UCSD-AML1 (cell line): Measurements from ENCODE around the gene CTIF.

Experiments used
- DNase-seq: peaks from one replicate; lab custom pipeline; 2025; ENCODE audit not compliant: unreplicated experiment; lab: John Stamatoyannopoulos, UW

Gene CTIF

DNA sequence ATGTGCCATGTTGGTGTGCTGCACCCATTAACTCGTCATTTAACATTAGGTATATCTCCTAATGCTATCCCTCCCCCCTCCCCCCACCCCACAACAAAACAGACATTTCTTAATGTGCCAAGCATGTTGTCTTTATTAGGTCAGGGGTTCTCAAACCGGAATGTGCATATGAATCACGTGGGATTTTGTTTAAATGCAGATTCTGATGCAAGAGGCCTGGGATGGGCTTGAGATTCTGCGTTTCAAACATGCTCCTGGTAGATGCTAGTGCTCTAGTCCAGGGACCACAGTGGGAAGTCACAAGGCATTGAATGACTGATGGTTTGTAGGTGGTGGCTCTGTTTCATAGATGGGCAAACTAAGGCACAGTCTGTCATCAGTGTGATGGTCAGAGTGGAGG lies 227.2 kb downstream of the CTIF start:
- no peak for DNase-seq

DNA sequence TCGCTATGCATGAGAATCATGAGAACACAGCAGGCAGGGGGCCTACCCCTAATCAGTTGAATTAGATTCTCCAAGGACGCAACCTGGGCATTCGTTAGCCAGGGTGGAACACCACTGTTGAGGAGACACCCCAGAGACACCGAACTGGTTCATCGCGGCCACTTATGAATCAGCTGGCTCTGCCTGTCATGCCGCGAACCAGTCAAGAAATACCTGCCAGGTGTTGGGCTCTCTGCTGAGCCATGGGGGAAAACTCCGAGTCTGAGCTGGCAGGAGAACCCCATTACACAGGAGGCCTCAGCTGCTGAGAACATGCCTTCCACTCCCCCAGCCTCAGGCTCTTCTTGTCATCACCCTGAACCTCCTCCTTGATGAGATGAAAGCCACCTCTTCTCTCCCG lies 227.7 kb downstream of the CTIF start:
- DNase-seq, result no peak

DNA sequence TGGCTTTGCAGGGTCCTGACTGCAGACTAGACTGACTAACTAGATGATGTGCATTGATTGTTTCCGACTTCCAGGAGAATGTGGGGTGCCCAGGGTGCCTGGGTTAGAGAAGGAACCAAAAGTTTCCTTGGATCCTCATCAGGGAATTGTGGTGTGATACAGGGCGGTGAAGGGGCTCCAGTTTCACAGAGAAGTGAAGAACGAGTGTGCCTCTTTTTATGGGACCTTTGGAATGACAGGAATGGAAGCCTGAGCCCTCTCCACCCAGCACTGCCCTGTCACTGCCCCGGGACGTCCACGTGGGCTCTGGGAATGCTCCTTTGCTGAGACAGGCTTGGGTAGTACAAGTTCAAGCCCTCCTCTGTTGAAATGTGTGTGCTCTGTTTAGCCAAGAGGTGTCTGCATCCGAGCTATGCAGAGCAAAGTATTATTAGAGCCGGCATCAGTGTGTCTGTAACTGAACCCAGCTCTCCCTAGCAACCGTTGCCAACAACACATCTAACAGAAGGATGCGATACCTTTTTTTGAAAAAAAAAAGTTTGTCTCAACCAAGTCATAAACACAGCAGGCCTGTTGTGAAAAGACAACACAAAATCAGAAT lies 228.4 kb downstream of the CTIF start:
- no peak for DNase-seq

DNA sequence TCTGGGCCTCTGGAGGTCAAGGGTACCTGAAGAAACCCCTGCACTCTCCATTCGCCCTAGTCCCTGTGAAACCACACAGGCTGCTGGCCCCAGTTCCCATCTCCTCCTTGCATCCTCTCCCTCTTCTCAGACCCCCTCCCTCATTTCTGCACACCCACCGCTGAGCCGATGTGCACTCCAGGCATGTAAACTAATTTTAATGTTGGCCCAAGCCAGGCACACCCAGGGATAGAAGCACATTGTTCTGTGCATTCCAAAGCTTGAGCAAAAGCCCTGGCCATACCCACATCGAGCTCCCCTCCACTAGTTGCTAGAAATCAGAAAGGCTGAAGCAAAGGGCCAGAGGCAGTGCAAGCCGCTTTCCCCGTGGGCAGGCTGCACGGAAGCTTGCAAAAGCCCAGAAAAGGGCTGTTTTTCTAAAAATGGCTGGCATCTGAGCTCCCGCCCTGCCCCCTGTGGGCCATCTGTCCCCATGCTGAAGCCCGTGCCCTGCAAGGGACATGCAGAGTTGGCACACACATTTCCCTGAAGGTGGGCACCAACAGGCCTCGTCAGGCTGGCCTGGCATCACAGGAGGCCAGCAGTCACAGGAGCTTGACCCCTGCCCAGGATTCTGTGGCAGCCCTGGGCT lies 230.3 kb downstream of the CTIF start:
- DNase-seq, result no peak

DNA sequence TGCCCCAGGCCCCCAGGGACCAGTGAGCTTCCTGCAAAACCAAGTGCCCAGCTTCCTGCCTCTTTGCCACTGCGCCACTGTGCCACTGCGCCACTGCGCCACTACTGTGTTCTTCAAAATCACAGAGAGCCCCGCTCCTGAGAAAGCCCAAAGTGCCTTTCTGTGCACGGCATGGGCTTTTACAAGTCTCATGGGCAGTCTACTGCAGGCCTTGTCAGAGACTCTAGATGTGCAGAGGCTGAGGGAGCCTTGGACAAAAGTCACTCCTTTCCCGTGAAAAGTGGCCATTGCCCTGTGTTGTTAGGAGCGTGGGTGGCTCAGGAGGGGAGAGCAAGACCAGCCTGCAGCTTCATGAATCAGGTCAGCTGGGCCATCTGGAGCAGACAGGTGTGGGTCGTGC lies 231.4 kb downstream of the CTIF start:
- DNase-seq, result no peak

DNA sequence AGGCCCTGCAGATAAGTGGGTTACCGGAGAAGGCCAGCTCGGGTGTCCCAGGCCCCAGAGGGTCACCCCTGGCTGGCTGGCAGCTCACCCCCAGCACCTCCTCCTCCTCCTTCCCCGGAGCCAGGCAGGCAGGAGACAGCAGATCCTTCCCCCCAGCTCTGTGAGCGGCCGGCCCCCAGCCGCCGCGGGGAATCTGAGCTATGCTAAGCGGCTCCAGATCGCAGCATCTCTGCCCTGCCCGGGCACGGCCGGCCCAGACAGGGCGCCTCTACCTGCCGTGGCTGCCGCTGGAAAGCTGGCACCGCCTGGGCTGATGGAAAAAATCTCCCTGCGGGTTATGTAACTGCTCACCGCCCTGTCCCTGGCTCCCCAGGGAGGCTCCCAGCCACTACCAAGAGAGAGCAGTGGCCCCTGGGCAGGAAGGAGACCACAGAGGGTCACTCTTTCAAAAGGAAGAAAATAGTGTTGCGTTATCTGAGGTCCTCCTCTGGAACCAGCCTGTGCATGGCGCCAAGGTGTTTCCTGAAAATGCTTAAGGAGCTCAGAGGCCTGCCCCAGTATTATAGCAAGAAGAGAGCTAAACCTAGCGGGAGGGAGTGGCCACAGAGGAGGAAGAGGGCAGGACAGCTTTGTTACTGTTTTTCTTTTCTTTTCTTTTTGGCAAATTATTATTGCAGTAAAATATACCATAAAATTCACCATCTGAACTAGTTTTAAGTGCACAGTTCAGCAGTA lies 233.0 kb downstream of the CTIF start:
- peak; percentile 65 for DNase-seq

DNA sequence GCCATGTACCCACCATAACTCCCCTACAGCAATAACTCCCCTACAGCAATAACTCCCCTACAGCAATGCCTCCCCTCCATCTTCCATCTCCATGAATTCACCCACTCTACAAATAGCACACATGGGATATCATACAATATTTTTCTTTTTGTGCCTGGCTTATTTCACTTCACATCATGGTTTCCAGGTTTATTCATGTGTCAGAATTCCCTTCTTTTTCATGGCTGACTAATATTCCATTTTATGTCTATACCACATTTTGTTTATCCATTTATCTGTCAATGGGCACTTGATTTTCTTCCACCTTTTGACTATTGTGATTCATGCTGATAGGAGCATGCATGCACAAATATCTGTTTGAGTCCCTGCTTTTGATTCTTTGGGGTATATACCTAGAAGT lies 233.6 kb downstream of the CTIF start:
- DNase-seq, result no peak

DNA sequence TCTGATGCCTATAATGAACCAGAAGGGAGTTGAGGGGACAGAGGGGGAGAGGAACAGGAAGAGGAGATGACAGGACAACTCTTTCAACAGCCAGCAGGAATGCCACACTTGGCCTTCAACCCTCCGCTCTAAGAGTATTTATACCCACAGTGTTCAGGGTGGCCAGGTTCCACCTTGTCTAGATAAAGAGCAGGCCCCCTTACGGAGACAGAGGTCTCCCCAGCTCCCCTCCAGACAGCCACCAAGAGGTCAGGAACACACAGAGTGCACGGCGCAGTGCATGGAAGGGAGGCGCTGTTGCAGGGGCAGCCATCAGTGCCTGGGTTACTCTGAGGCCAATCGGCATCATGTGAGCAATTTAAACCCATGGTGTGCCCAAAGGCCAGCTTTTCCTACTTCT lies 235.0 kb downstream of the CTIF start:
- no peak for DNase-seq

DNA sequence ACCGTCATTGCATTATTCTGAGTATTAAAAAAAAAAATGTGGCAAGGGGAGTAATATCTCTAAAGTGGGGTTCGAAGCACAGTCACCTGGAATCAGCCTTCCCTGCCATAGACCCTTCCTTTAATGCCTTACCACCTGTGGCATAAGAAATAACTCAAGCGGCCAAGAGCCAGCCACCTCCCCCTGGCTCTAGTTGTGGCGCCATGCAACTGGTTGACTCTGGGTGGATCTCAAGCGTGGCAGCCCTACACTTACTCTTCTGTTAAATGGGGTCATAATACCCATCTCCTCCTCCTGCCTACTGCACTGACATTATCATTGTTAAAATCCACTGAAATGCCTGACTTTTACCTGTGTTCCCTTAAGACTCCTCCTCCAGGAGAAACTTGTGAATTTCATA lies 236.1 kb downstream of the CTIF start:
- no peak for DNase-seq

DNA sequence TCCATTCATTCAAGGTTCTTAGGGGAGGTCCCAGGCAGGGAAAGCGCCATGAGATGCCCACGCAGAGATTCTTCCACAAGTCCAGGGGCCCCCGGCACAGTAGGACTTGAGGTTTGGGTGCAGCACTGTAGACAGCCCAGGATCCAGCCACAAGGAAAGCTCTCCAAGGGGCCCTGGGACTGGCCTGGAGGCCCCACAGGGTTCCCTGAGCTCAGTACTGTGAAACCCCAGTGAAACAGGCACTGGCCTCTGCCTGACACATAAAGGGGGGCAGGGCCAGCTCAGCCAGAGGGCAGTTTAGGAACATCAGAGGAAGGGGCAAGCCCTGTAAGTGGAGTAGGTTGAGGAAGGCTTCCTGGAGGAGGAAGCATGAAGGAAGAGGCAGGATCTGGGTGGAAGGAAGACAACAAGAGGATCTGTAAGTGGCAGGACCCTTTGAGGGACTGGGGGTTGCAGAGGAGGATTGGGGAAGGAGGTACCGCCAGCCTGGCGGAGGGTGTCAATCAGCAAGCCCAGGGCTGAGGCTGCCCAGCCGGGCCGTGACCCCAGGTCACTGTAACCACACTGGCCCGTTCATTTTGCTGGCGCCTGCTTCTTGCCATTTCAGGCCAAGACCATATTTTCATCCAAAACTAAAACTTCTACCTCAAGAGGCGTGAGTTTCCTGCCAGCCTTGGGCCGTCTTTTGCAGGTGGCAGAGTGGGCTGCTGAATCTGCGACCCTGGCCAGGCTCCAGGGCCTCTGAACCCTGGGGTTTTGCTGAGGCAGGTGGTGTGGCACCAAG lies 236.7 kb downstream of the CTIF start:
- peak; percentile 40 for DNase-seq

DNA sequence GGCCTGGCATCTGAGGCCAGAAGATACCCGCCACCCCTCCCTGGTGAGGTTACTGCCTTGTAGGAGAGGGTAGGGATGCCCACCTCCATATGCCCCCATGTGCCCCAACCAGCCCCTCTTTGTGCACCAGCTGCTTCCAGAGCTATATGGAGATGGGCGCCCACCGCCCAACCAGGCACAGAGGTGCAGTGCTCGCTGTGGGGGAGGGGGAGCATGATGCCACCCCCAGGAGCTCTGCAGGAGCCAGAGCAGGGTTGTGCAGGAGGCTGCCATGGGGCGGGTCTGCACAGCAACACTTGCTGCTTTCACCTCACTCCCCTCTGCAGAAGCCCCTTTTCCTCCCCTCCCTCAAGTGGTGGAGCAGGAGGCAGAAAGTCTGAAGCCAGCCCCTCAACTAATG lies 237.3 kb downstream of the CTIF start:
- DNase-seq, result no peak

DNA sequence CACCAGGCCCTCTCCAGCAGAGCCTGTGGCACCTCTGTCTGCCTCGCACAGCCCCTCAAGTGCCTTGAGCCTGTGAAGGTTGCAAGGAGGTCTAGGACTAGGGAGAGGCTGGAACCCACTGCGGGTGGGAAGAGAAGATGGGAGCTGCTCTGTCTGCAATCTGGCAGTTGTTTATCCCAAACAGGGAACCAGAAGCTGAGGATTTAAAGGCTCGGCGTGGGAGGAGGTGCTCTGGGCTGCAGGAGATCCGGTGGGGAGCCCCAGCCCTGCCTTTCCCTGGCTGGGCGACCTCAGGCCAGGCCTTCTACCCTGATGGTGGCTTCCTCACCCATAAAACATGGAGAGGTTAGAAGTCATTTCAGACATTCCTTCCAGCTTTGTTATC lies 237.8 kb downstream of the CTIF start:
- no peak for DNase-seq

DNA sequence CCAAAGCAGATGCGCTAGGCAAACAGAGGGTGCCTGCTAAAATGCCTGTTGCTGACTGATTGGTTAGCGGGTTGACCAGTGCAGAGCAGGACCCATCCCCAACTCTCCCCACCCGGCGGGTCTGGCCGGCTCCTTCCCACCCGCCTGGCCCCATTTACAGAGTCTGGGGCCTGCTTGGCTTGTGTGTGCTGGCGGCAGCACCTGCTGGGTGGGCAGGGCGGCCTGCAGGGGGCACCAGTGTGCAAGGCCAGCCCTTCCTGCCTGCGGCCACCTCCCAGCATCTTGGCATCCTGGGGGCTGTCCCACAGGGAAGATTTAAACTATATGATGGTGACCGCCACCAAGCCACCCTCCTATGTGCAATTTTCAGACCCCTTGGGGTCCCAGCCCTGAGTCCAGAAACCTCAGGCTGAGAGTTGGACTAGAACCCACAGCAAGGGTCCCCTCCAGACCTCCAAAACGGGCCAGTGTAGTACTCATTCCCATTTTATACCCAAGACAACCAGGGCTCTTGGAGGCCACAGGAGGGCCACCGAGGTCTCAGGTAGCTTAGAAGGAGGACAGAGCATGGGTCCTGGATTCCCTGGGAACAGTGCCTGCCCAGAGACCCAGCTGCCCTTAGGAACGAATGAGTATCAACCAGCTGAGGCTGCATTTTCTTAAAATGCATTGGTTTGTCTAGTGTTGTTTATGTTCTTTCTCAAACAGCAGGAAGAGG lies 238.4 kb downstream of the CTIF start:
- DNase-seq, result peak; percentile 71

DNA sequence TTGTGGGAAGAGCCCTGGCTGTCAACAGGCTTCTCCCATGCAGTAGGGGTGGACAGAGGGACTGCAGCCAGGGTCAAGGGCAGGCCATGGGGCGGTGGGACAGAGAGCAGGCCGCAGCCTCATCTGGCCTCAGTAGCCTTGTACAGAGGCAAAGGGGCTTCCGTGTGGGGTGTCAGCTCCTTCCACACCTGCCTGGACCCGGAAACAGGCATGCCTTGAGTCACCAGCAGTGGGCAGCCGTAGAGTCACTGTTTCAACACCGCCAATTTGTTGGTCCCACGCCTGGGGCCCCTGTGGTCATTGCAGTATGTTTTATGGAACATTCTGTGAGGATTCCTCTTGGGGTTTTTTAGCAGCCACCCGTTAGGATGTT lies 238.9 kb downstream of the CTIF start:
- DNase-seq, result no peak

DNA sequence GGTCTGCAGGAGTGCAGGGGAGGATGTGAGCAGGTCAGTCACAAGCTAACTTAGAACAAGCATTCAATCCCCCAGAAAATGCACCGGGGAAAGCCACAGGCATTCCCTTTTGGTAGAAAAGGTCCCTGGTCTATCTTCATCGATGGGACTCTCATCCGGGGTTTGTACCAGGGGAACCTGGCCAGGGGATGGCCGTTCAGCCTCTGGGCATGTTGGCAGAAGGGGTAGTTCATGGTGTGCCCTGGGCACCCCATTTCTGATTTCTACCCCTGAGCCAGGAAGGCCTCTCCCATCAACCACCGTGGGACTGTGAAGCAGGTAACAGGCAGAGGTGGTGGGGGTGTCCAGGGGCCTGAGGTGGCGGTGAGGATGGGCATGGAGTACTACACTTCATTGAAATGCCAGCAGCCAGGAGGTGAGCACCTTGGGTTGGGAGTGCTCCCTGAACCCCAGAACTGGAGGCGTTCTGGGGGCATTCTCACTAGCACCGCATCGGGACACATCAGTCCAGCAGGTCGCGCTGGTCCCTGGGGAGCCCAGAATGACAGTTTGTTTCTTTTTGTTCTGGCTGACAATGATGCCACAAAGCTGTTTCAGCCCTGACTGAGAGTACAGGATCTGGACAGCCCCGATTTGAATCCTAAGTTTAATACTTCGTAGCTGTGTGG lies 239.6 kb downstream of the CTIF start:
- DNase-seq, result no peak

DNA sequence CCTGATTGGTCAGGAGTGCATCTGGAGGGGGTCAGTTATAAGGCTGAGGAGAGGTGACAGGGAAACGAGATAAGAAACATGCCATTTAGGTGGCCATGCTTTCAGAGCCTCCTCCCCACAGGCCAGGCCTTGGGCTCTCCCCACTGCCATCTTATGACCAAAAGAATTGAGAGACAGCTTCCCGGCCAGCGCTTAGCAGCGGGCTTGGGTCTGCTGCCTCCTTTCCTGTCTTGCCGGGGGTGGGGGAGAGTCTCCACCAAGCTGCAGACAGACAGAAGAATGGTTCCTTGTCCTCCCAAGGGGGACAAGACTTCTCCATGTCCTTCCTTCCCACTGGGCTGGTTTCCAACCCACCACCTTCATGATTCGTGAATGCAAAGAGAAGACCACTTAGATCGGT lies 240.6 kb downstream of the CTIF start:
- DNase-seq, result no peak

DNA sequence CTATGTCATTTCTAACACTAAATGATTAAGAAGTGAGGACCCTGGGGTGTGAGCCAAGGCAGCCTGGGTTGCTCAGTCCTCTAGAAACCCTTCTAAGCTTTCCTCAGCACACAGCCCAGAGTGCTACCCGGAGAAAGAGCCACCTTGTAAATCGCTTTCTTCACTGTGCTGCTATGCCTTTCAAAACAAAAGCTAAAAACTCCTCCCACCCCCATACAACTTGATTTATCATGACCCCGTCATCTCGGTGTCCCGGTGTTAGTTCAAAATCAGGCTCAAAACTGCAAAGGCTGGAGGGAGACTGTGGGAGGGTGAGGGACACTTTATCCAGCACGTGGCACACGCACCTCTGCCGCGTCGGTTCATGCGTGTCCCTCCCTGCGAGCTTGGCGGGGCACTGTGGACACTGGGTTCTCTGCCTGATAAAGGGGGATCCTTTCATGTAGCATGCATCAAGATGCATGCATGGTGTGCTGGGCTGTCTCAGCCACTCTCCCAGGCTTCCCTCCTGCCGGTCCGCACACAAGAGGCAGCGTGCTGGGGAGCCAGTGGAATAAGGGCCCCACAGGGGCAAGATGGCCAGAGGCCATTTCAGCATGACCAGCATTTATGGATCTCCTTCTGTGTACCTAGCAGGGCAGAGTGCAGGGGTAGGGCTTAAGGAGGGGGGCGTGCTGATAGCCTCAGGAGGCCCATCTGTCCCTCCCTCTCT lies 241.5 kb downstream of the CTIF start:
- DNase-seq, result no peak

DNA sequence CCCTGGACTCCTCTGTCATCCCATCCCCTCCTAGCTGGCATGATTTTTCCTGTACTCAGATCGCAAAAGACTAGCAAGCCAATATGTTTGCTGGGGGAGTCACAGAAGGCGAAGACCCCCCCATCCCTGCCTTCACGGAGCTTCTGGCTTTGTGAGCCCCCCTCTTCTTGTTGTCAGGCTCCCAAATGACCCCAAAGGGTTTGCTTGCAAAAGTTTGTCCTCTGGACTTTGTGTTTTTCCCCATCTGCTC lies 242.0 kb downstream of the CTIF start:
- DNase-seq, result no peak

DNA sequence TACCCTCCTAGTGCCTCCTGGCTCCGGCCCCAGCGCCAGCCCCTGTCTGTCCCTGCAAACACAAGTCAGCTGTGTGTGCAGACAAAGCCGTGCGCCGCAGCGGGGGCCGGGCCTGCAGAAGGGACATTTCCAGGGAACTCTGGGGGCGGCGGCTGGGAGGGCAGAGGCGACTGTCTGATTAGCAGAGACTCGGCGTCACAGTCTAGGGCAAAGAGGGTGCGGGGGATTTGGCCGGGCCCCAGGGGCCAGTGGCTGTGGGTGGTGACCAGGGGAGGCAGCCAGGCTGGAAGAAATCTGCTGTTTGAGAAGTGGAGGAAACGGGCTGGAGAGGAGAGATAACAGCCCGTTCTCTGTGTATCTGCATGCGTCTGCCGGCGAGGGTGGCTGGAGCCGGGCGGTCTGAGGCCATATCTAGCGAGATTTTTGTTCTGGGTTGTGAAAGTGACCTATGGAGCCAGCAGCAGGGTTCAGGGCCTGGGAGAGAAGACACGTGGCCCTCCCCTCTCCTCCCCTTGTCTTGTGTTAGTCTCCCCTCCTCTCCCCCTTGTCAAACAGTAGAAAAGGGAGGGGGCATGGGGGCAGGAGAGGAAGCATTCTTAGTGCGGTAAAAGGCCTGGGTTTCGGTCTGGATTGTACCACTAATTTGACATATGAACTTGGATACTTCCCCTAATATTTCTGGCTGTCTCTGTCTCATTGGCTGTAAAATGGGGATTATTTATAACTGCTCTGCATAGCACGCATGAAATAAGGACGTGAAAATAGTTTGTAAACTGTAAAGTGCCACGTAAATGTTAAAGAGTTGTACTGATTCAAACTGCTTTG lies 242.5 kb downstream of the CTIF start:
- DNase-seq, result peak; percentile 83

DNA sequence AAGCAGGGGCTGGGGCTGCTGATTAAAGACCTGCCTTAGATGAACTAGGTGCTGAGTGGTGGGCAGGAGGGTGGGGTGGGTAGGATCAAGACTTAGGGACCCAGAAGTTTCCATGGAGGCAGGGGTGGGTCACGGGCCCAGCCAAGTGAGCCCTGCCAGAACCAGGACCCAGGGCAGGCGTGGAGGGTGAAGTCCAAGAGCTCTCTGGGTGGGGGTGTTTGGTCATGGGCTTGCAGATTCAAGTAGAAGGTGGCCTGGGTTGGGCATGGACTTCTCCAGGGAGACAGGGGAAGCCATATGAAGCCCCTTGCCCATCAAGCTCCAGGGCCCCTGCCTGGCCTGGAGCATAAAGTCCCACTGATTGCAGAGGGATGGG lies 243.1 kb downstream of the CTIF start:
- no peak for DNase-seq
